K562 (cell line): ENCODE data around the gene CHCHD5. TPM values are rescaled to one million over a fixed set of nuclear protein-coding genes. Genes with fewer than 3 reads are reported as not detected.

Experiments
- CTCF ChIP-seq, 3 experiments: IDR thresholded peaks in 2 of 3; conservative IDR thresholded peaks in 1 of 3; 2 replicates each; pipeline ENCODE4 v1.5.1; 2011 to 2012; ENCODE audit warnings: low read length in 3 of 3, mild to moderate bottlenecking in 3 of 3, control low read depth in 2 of 3, improper control_type of control experiment in 1 of 3, inconsistent platforms in 1 of 3, low read depth in 1 of 3, mixed read lengths in 1 of 3, moderate library complexity in 1 of 3; ENCODE audit not compliant: insufficient read depth in 2 of 3
- ETV6 ChIP-seq, 3 experiments: fragments of 150-350 bp in 1 of 3; sonication (generic) in 1 of 3; formaldehyde crosslinking in 1 of 3; IDR thresholded peaks; 2 replicates each; pipeline versions ENCODE4 v1.6.1 to v1.8.0; 2014 to 2022; ENCODE audit warnings: borderline replicate concordance in 2 of 3, low read depth in 2 of 3, antibody characterized with exemption in 1 of 3, low read length in 1 of 3, mild to moderate bottlenecking in 1 of 3, missing genetic modification reagents in 1 of 3
- FIP1L1 ChIP-seq: fragments of 200-400 bp; formaldehyde crosslinking; IDR thresholded peaks from 2 replicates; pipeline ENCODE4 v1.6.1; 2018; ENCODE audit warnings: mild to moderate bottlenecking, low read depth, low read length; ENCODE audit not compliant: poor library complexity, severe bottlenecking
- HLTF ChIP-seq: fragments of 450-650 bp; IDR thresholded peaks from 2 replicates; pipeline ENCODE4 v1.6.1; 2016
- IRF1 ChIP-seq: sonication (generic); formaldehyde crosslinking; IDR thresholded peaks from 2 replicates; pipeline ENCODE4 v1.8.0; 2022; ENCODE audit warnings: missing genetic modification reagents, mild to moderate bottlenecking, borderline replicate concordance
- MEIS2 ChIP-seq: fragments of 450-650 bp; IDR thresholded peaks from 2 replicates; pipeline ENCODE4 v1.6.1; 2014; ENCODE audit warnings: mild to moderate bottlenecking; ENCODE audit not compliant: partially characterized antibody
- NFE2L1 ChIP-seq: fragments of 450-650 bp; IDR thresholded peaks from 2 replicates; pipeline ENCODE4 v1.6.1; 2016; ENCODE audit warnings: missing genetic modification characterization, low read depth, mild to moderate bottlenecking, missing compliant biosample characterization, moderate library complexity, borderline replicate concordance
- PCBP1 ChIP-seq: fragments of 200-400 bp; formaldehyde crosslinking; IDR thresholded peaks from 2 replicates; pipeline ENCODE4 v1.6.1; 2018; ENCODE audit warnings: mild to moderate bottlenecking, low read depth, low read length; ENCODE audit not compliant: poor library complexity, severe bottlenecking
- POLR3A ChIP-seq: IDR thresholded peaks from 2 replicates; pipeline ENCODE4 v1.6.1; 2011; ENCODE audit warnings: borderline replicate concordance, mild to moderate bottlenecking, moderate library complexity; ENCODE audit not compliant: insufficient read length, insufficient read depth; ENCODE audit errors: extremely low read depth
- PRMT5 ChIP-seq: sonication (generic); formaldehyde crosslinking; IDR thresholded peaks from 2 replicates; pipeline ENCODE4 v1.5.0; 2020; ENCODE audit warnings: missing genetic modification reagents
- PTRF ChIP-seq: fragments of 450-650 bp; IDR thresholded peaks from 2 replicates; pipeline ENCODE4 v1.6.1; 2016; ENCODE audit warnings: mild to moderate bottlenecking, missing genetic modification characterization, missing compliant biosample characterization
- PURB ChIP-seq: sonication (generic); formaldehyde crosslinking; IDR thresholded peaks from 2 replicates; pipeline ENCODE4 v1.9.0; 2021; ENCODE audit warnings: low read depth, mild to moderate bottlenecking, missing genetic modification reagents
- RFX5 ChIP-seq: IDR thresholded peaks from 2 replicates; pipeline ENCODE4 v1.6.1; 2011; ENCODE audit warnings: low read depth, mild to moderate bottlenecking, improper control_type of control experiment, low read length
- SIRT6 ChIP-seq: IDR thresholded peaks from one replicate; pipeline ENCODE4 v1.6.1; 2012; ENCODE audit warnings: low read depth, mild to moderate bottlenecking, control low read depth, inconsistent platforms, low read length, moderate library complexity
- SMARCA5 ChIP-seq: fragments of 450-650 bp; IDR thresholded peaks from 2 replicates; pipeline ENCODE4 v1.6.1; 2016
- TAL1 ChIP-seq: fragments of 450-650 bp; IDR thresholded peaks from 2 replicates; pipeline ENCODE4 v1.6.1; 2016; ENCODE audit warnings: mild to moderate bottlenecking
- TFAM ChIP-seq: fragments of 250-450 bp; sonication (Bioruptor Pico); conservative IDR thresholded peaks from 2 replicates; pipeline ENCODE4 v1.5.0; 2021; ENCODE audit warnings: mild to moderate bottlenecking, moderate library complexity
- USF2 ChIP-seq: sonication (generic); formaldehyde crosslinking; IDR thresholded peaks from 2 replicates; pipeline ENCODE4 v1.5.0; 2020; ENCODE audit warnings: missing genetic modification reagents
- ZBTB34 ChIP-seq: fragments of 250-450 bp; sonication (Bioruptor Pico); IDR thresholded peaks from 2 replicates; pipeline ENCODE4 v1.8.0; 2021; ENCODE audit warnings: mild to moderate bottlenecking, moderate library complexity
- ZC3H11A ChIP-seq: IDR thresholded peaks from 2 replicates; pipeline ENCODE4 v1.6.1; 2012; ENCODE audit warnings: low read depth, low read length, improper control_type of control experiment
- ZFX ChIP-seq: sonication (generic); formaldehyde crosslinking; IDR thresholded peaks from 2 replicates; pipeline ENCODE4 v1.8.0; 2022; ENCODE audit warnings: mild to moderate bottlenecking, missing genetic modification reagents, moderate library complexity
- ZNF274 ChIP-seq: IDR thresholded peaks from 2 replicates; pipeline ENCODE4 v1.6.1; 2011; ENCODE audit warnings: low read depth, mild to moderate bottlenecking, low read length, moderate library complexity, borderline replicate concordance
- ZNF384 ChIP-seq: IDR thresholded peaks from 2 replicates; pipeline ENCODE4 v1.6.1; 2012; ENCODE audit warnings: low read depth, low read length, improper control_type of control experiment
- polyA plus RNA-seq, 8 experiments: library from polyadenylated mRNA; depleted of rRNA in 4 of 8; stranded (reverse) in 5 of 8; unstranded in 3 of 8; fragments of >200 nt; fragmentation: Nextera tagmentation in 2 of 8; fragmentation: Illumina TruSeq in 1 of 8; extraction: Ambion mirVana in 2 of 8; extraction: Trizol in 1 of 8; gene quantifications; 2 replicates each; pipeline versions ENCODE4 v1.2.1 to v1.2.3, GENCODE V29; 2011 to 2014; ENCODE audit warnings: inconsistent platforms in 1 of 8, missing spikeins in 1 of 8
- total RNA-seq, 7 experiments: library from RNA; depleted of rRNA in 6 of 7; stranded (reverse); fragments of >200 nt in 6 of 7; fragmentation: Illumina TruSeq in 2 of 7; extraction: Trizol in 2 of 7; gene quantifications; 2 replicates each; pipeline versions ENCODE4 v1.2.1 to v1.2.3, GENCODE V29; 2011 to 2021; ENCODE audit warnings: low replicate concordance in 1 of 7

The CHCHD5 gene
- total and polyA plus RNA-seq, 9 of the 15 experiments (the other 6 are each of a cell fraction or from before 2014, with no cell fraction given), result 7.4 to 79.3 (median 33.4) TPM

GRCh38 chr2:112584134-112584890 is at the start of gene CHCHD5 (continued):
- peak; percentile 5 to 38 (median 18); a peak in 3 of 6 replicates for TF ChIP-seq CTCF (IDR thresholded peaks at IDR 0.05 in 2 of 3, conservative IDR thresholded peaks at IDR 0.05 in 1 of 3; ENCODE audit: insufficient read depth in 2 of 3, low read depth in 1 of 3, low read length in 3 of 3)
- TF ChIP-seq TFAM (CRISPR knock-in tag), result no peak
- TF ChIP-seq ZNF274, result no peak
- peak; percentile 96 for TF ChIP-seq ZFX
- no peak for TF ChIP-seq NFE2L1
- no peak for TF ChIP-seq TAL1
- TF ChIP-seq POLR3A, result no peak
- no peak for TF ChIP-seq PTRF (tag)
- no peak for TF ChIP-seq HLTF
- TF ChIP-seq ETV6 (IDR thresholded peaks at IDR 0.05; ENCODE audit: borderline replicate concordance in 1 of 2, low read depth in 2 of 2, low read length in 1 of 2), result peak; percentile 83 to 96
- no peak for TF ChIP-seq ETV6 (CRISPR knock-in tag; IDR thresholded peaks at IDR 0.05; ENCODE audit: borderline replicate concordance)
- TF ChIP-seq SIRT6, result no peak
- TF ChIP-seq ZC3H11A, result no peak
- no peak for TF ChIP-seq PCBP1
- no peak for TF ChIP-seq FIP1L1
- no peak; the same call in 1 of the 2 replicates for TF ChIP-seq USF2 (CRISPR knock-in tag)
- no peak for TF ChIP-seq SMARCA5
- no peak for TF ChIP-seq RFX5
- no peak for TF ChIP-seq ZBTB34 (CRISPR knock-in tag)
- peak; percentile 58 for TF ChIP-seq MEIS2
- no peak for TF ChIP-seq PRMT5
- TF ChIP-seq PURB (CRISPR knock-in tag), result no peak
- TF ChIP-seq ZNF384, result no peak; the same call in 1 of the 2 replicates
- no peak for TF ChIP-seq IRF1 (CRISPR knock-in tag)
